HG02588 (cell line): ENCODE results near the gene ESRP2.

Experiments
- ATAC-seq: cut with Tn5 transposase; IDR thresholded peaks from one replicate; pipeline ENCODE4 v1.9.1; 2021; ENCODE audit warnings: mild to moderate bottlenecking, moderate library complexity; ENCODE audit not compliant: unreplicated experiment

The ESRP2 gene

GRCh38 chr16:68242926-68243858 is 7.3 kb upstream of the ESRP2 start:
- no peak for ATAC-seq

- no peak for ATAC-seq
Measured at GRCh38 chr16:68242085-68242484, 6.2 kb upstream of the ESRP2 start.

GRCh38 chr16:68238029-68238345 is 2.1 kb upstream of the ESRP2 start:
- ATAC-seq: peak; percentile 10

GRCh38 chr16:68237243-68238028 is 1.5 kb upstream of the ESRP2 start:
- peak; percentile 70 for ATAC-seq

- ATAC-seq: no peak
Measured at GRCh38 chr16:68236826-68237242, 907 bp upstream of the ESRP2 start.

GRCh38 chr16:68236137-68236825 is 354 bp upstream of the ESRP2 start:
- no peak for ATAC-seq

- ATAC-seq: no peak
Measured at GRCh38 chr16:68235108-68235886, 630 bp downstream of the ESRP2 start.

GRCh38 chr16:68234188-68235107 is 1.5 kb downstream of the ESRP2 start:
- no peak for ATAC-seq

GRCh38 chr16:68233835-68234187 is 2.1 kb downstream of the ESRP2 start:
- no peak for ATAC-seq

- no peak for ATAC-seq
Measured at GRCh38 chr16:68233085-68233834, 2.7 kb downstream of the ESRP2 start.

GRCh38 chr16:68232335-68232734 is 3.6 kb downstream of the ESRP2 start:
- no peak for ATAC-seq

- ATAC-seq: no peak
Measured at GRCh38 chr16:68231384-68232136, 4.4 kb downstream of the ESRP2 start.

GRCh38 chr16:68230956-68231355 is 5.0 kb downstream of the ESRP2 start:
- ATAC-seq: no peak

- no peak for ATAC-seq
Measured at GRCh38 chr16:68230176-68230571, 5.8 kb downstream of the ESRP2 start.

- no peak for ATAC-seq
Measured at GRCh38 chr16:68229431-68230175, 6.3 kb downstream of the ESRP2 start.

GRCh38 chr16:68228652-68229051 is 7.3 kb downstream of the ESRP2 start:
- ATAC-seq: no peak

GRCh38 chr16:68227850-68228553 is 7.9 kb downstream of the ESRP2 start:
- no peak for ATAC-seq
